GM12875 (cell line): ENCODE results near the gene FAF1.

Experiments
- H3K4me3 ChIP-seq: one replicate; pipeline ENCODE4 v1.5.1; 2011; ENCODE audit warnings: low read depth, low read length, control low read depth
- CTCF ChIP-seq: IDR thresholded peaks from 2 replicates; pipeline ENCODE4 v1.5.1; 2011; ENCODE audit warnings: low read depth, mild to moderate bottlenecking, control low read depth, inconsistent platforms, low read length, moderate library complexity, borderline replicate concordance; ENCODE audit not compliant: insufficient read depth

The FAF1 gene

GRCh38 chr1:50405814-50406213 lies 554.3 kb downstream of the FAF1 start:
- no peak overlapping the region for H3K4me3 ChIP-seq
- TF ChIP-seq CTCF, result no peak

- no peak for TF ChIP-seq CTCF
Observed at GRCh38 chr1:50393522-50394120, 566.4 kb downstream of the FAF1 start.

More at GRCh38 chr1:50393522-50394120, 566.4 kb downstream of the FAF1 start:
- H3K4me3 ChIP-seq, result no peak overlapping the region
